IMR-90 (cell line): ENCODE data around the gene CYB5R3.
"Not testable (repeated sequence)": the region's sequence is repeated elsewhere in the genome, so short reads cannot be mapped to it uniquely, and the experiment has no call there.

ENCODE experiments used
- BHLHE40 ChIP-seq: fragments of 150-350 bp; IDR thresholded peaks from 2 replicates; pipeline ENCODE4 v1.6.1; 2016; ENCODE audit warnings: mild to moderate bottlenecking, low read depth, low read length
- CHD1 ChIP-seq: IDR thresholded peaks from 2 replicates; pipeline ENCODE4 v1.6.1; 2012; ENCODE audit warnings: low read depth, low read length, improper control_type of control experiment
- FOS ChIP-seq: fragments of 150-350 bp; IDR thresholded peaks from 2 replicates; pipeline ENCODE4 v1.6.1; 2016; ENCODE audit warnings: low read depth, low read length
- MAFK ChIP-seq: IDR thresholded peaks from 2 replicates; pipeline ENCODE4 v1.6.1; 2012; ENCODE audit warnings: low read depth, low read length, improper control_type of control experiment
- MAZ ChIP-seq: IDR thresholded peaks from 2 replicates; pipeline ENCODE4 v1.6.1; 2012; ENCODE audit warnings: low read depth, mild to moderate bottlenecking, low read length, improper control_type of control experiment, moderate library complexity, borderline replicate concordance
- MXI1 ChIP-seq: IDR thresholded peaks from 2 replicates; pipeline ENCODE4 v1.6.1; 2012; ENCODE audit warnings: low read depth, mild to moderate bottlenecking, low read length, moderate library complexity, borderline replicate concordance
- POLR2A ChIP-seq: IDR thresholded peaks from 2 replicates; pipeline ENCODE4 v1.6.1; 2012; ENCODE audit warnings: mild to moderate bottlenecking, low read depth, low read length
- RAD21 ChIP-seq: IDR thresholded peaks from 2 replicates; pipeline ENCODE4 v1.6.1; 2012; ENCODE audit warnings: low read length, improper control_type of control experiment
- RCOR1 ChIP-seq: IDR thresholded peaks from 2 replicates; pipeline ENCODE4 v1.6.1; 2012; ENCODE audit warnings: mild to moderate bottlenecking, low read length, improper control_type of control experiment; ENCODE audit not compliant: insufficient replicate concordance
- RFX5 ChIP-seq: IDR thresholded peaks from 2 replicates; pipeline ENCODE4 v1.8.0; 2012; ENCODE audit warnings: low read depth, mild to moderate bottlenecking, low read length, moderate library complexity
- SMC3 ChIP-seq: fragments of 150-350 bp; IDR thresholded peaks from 2 replicates; pipeline ENCODE4 v1.6.1; 2016; ENCODE audit warnings: low read depth, mild to moderate bottlenecking, antibody characterized with exemption, low read length, moderate library complexity
- TF ChIP-seq, protein P1 (sequence below): conservative IDR thresholded peaks from 2 replicates; pipeline ENCODE4 v1.5.1; 2012; ENCODE audit warnings: mild to moderate bottlenecking, low read depth, low read length, improper control_type of control experiment
- TF ChIP-seq, protein P2 (sequence below): fragments of 150-350 bp; IDR thresholded peaks from 2 replicates; pipeline ENCODE4 v1.6.1; 2016; ENCODE audit warnings: low read depth, mild to moderate bottlenecking, low read length, moderate library complexity, borderline replicate concordance
- TF ChIP-seq, protein P3 (sequence below): fragments of 150-350 bp; IDR thresholded peaks from 2 replicates; pipeline ENCODE4 v1.6.1; 2017; ENCODE audit warnings: mild to moderate bottlenecking, antibody characterized with exemption, low read length, low read depth

DNA sequence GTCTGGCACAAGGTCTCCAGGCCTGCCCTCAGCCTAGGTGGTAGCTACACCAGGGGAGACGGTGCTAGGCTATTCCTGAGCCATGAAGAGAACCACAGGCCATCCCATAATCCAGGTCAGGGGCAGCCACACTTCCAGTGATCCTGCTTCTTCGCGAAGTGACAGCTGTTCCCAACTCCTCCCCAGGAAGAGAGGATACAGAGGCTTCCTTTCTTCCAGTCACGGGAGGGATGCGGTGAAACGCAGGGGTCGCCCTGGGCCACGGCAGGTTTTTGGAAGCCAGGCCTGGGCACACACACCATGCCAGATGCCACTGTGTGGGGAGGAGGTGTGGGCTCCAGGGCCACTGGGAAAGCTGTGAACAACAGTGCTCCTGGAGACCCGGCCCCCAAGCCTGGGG, 72.1 kb downstream of the CYB5R3 start:
- TF ChIP-seq, protein P1, sequence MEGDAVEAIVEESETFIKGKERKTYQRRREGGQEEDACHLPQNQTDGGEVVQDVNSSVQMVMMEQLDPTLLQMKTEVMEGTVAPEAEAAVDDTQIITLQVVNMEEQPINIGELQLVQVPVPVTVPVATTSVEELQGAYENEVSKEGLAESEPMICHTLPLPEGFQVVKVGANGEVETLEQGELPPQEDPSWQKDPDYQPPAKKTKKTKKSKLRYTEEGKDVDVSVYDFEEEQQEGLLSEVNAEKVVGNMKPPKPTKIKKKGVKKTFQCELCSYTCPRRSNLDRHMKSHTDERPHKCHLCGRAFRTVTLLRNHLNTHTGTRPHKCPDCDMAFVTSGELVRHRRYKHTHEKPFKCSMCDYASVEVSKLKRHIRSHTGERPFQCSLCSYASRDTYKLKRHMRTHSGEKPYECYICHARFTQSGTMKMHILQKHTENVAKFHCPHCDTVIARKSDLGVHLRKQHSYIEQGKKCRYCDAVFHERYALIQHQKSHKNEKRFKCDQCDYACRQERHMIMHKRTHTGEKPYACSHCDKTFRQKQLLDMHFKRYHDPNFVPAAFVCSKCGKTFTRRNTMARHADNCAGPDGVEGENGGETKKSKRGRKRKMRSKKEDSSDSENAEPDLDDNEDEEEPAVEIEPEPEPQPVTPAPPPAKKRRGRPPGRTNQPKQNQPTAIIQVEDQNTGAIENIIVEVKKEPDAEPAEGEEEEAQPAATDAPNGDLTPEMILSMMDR, result not testable (repeated sequence)
- TF ChIP-seq MAFK, POLR2A, MXI1, RFX5, SMC3, BHLHE40, RCOR1, FOS, RAD21, MAZ, CHD1: not testable (repeated sequence)
- TF ChIP-seq, protein P2, sequence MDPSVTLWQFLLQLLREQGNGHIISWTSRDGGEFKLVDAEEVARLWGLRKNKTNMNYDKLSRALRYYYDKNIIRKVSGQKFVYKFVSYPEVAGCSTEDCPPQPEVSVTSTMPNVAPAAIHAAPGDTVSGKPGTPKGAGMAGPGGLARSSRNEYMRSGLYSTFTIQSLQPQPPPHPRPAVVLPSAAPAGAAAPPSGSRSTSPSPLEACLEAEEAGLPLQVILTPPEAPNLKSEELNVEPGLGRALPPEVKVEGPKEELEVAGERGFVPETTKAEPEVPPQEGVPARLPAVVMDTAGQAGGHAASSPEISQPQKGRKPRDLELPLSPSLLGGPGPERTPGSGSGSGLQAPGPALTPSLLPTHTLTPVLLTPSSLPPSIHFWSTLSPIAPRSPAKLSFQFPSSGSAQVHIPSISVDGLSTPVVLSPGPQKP, result not testable (repeated sequence)
- TF ChIP-seq, protein P3, sequence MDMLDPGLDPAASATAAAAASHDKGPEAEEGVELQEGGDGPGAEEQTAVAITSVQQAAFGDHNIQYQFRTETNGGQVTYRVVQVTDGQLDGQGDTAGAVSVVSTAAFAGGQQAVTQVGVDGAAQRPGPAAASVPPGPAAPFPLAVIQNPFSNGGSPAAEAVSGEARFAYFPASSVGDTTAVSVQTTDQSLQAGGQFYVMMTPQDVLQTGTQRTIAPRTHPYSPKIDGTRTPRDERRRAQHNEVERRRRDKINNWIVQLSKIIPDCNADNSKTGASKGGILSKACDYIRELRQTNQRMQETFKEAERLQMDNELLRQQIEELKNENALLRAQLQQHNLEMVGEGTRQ, result not testable (repeated sequence)
